Stimulated activated CD4-positive, alpha-beta T cell treated with anti-CD3 and anti-CD28 coated beads, TNF-alpha, amount 100 ng/mL, for 24 hours (primary cell): Measurements from ENCODE around the gene PRKAR1B.

ENCODE experiments used
- DNase-seq, 3 experiments: peaks; one replicate each; pipeline ENCODE4 v3.0.0-alpha.2; 2020; ENCODE audit warnings: low read depth in 3 of 3

The PRKAR1B gene

GRCh38 chr7:696426-696811 lies 30.7 kb downstream of the PRKAR1B start:
- DNase-seq: no peak

- DNase-seq: no peak
These were observed 33.8 kb downstream of the PRKAR1B start for GRCh38 chr7:693280-693679.

GRCh38 chr7:691361-692045 lies 35.6 kb downstream of the PRKAR1B start:
- DNase-seq: no peak

GRCh38 chr7:690478-691360 lies 36.4 kb downstream of the PRKAR1B start:
- DNase-seq: no peak

- no peak for DNase-seq
These were observed 41.5 kb downstream of the PRKAR1B start for GRCh38 chr7:685540-685939.

- no peak for DNase-seq
These were observed 42.7 kb downstream of the PRKAR1B start for GRCh38 chr7:684416-684815.

- DNase-seq: no peak
These were observed 43.4 kb downstream of the PRKAR1B start for GRCh38 chr7:683526-684205.

- no peak for DNase-seq
These were observed 44.3 kb downstream of the PRKAR1B start for GRCh38 chr7:682810-683209.

- DNase-seq: no peak
These were observed 45.4 kb downstream of the PRKAR1B start for GRCh38 chr7:681551-682307.

GRCh38 chr7:680411-681127 lies 46.5 kb downstream of the PRKAR1B start:
- no peak for DNase-seq

GRCh38 chr7:676972-677385 lies 50.1 kb downstream of the PRKAR1B start:
- DNase-seq: no peak

- no peak for DNase-seq
These were observed 50.7 kb downstream of the PRKAR1B start for GRCh38 chr7:676246-676971.

GRCh38 chr7:674454-675410 lies 52.3 kb downstream of the PRKAR1B start:
- DNase-seq: no peak

GRCh38 chr7:673681-674453 lies 53.2 kb downstream of the PRKAR1B start:
- DNase-seq: no peak

- DNase-seq: no peak
These were observed 54.2 kb downstream of the PRKAR1B start for GRCh38 chr7:672891-673290.

GRCh38 chr7:671415-672042 lies 55.6 kb downstream of the PRKAR1B start:
- no peak for DNase-seq

- no peak for DNase-seq
These were observed 56.3 kb downstream of the PRKAR1B start for GRCh38 chr7:670501-671390.
